ENCODE measurements around the gene CTDSPL.
"Not testable (repeated sequence)": the region's sequence is repeated elsewhere in the genome, so short reads cannot be mapped to it uniquely, and the experiment has no call there.

DNA sequence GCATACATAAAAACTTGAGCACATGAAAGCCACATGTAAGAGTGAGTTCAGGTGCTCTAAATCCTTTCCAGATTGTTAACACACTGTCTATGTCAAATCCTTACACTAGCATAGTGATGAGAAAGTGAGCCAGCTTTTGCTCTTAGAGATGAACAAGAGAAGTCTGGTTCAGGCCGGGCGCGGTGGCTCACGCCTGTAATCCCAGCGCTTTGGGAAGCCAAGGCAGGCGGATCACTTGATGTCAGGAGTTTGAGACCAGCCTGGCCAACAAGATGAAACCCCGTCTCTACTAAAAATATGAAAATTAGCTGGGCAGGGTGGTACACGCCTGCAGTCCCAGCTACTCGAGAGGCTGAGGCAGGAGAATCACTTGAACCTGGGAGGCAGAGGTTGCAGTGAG lies 46.5 kb upstream of the CTDSPL start:
- TF ChIP-seq CHD2 (IDR thresholded peaks at IDR 0.05; ENCODE audit: low read length); CBX5 (IDR thresholded peaks at IDR 0.05; ENCODE audit: low read depth, low read length): not testable (repeated sequence)
